Measurements from ENCODE around the gene GAREM1. TPM values are rescaled to one million over a fixed set of nuclear protein-coding genes. Genes with fewer than 3 reads are reported as not detected.

GAREM1 gene
- total RNA-seq, 1 experiment from 2014 or later: 11.1 TPM

- Histone ChIP-seq H3K9me2 (ENCODE audit: insufficient read depth) (no peaks in the 10 kb centered on the region), H3K27me3 (ENCODE audit: insufficient read depth, low read length) (no peaks in the 10 kb centered on the region), H2AFZ (ENCODE audit: low read depth, low read length, poor library complexity, severe bottlenecking) (no peak overlapping the region), H3K4me2 (ENCODE audit: low read length) (no peak overlapping the region), H3K9ac (ENCODE audit: low read length) (no peak overlapping the region), H3K79me2 (ENCODE audit: insufficient read depth, low read length) (no peaks in the 10 kb centered on the region), H3K27ac (ENCODE audit: low read depth, low read length) (no peak overlapping the region), H3K4me3 (replicated peaks in 1 of 2; ENCODE audit: low read depth in 1 of 2, low read length in 2 of 2) (no peak overlapping the region), H3K9me3 (ENCODE audit: control insufficient read depth in 1 of 2, insufficient read depth in 1 of 2, low read depth in 1 of 2, low read length in 2 of 2) (no peaks in the 10 kb centered on the region), H4K20me1 (ENCODE audit: insufficient read depth) (no peaks in the 10 kb centered on the region), H3K36me3 (ENCODE audit: control insufficient read depth in 1 of 2, insufficient read depth in 2 of 2, low read length in 2 of 2) (no peaks in the 10 kb centered on the region), H3K4me1 (ENCODE audit: control insufficient read depth in 1 of 2, insufficient read depth in 2 of 2, low read length in 2 of 2) (no peaks in the 10 kb centered on the region; a peak in 1 of 4 replicates)
- ChIA-PET POLR2A (no interaction called here), CTCF (no interaction called here), RAD21 (ENCODE audit: low non-redundant PET in 1 of 2, low total read pairs in 2 of 2, uncharacterized antibody in 2 of 2, unreplicated experiment in 2 of 2) (no interaction called here)
- ATAC-seq (no peak), DNase-seq (ENCODE audit: low read depth, low spot score) (no peak)
- no TSS peak for BruUV-seq (replicated peaks)
- intact Hi-C loops (cut with micrococcal nuclease): no loop called here
- TF ChIP-seq YY1 (IDR thresholded peaks at IDR 0.05; ENCODE audit: extremely low read depth, insufficient replicate concordance, low read depth, low read length) (no peak), ZFX (IDR thresholded peaks at IDR 0.05) (no peak), RAD21 (IDR thresholded peaks at IDR 0.05; ENCODE audit: low read depth) (no peak), ELF1 (IDR thresholded peaks at IDR 0.05; ENCODE audit: borderline replicate concordance, low read depth) (no peak), ZNF274 (IDR thresholded peaks at IDR 0.05; ENCODE audit: low read depth, low read length) (no peak), POLR2AphosphoS5 (IDR thresholded peaks at IDR 0.05; ENCODE audit: low read depth, low read length) (no peak), ATF3 (IDR thresholded peaks at IDR 0.05) (no peak), ZBTB33 (IDR thresholded peaks at IDR 0.05; ENCODE audit: extremely low read depth, insufficient replicate concordance, low read length) (no peak), MAX (IDR thresholded peaks at IDR 0.05) (no peak), EZH2phosphoT487 (IDR thresholded peaks at IDR 0.05; ENCODE audit: borderline replicate concordance) (no peak), CEBPB (IDR thresholded peaks at IDR 0.05; ENCODE audit: low read depth) (no peak), EZH2 (IDR thresholded peaks at IDR 0.05) (no peak), TCF7L2 (IDR thresholded peaks at IDR 0.05; ENCODE audit: borderline replicate concordance, extremely low read depth, insufficient read depth, insufficient read length) (no peak)
These were observed 77.3 kb downstream of the GAREM1 start for GRCh38 chr18:32393407-32393806.

Data from HCT116 (cell line).